HUDEP-2 (cell line): Measurements from ENCODE around the gene SERPINB6.
"Not testable (repeated sequence)": the region's sequence is repeated elsewhere in the genome, so short reads cannot be mapped to it uniquely, and the experiment has no call there.

ENCODE experiments used
- DNase-seq, 76 experiments: peaks; one replicate each; lab custom pipeline; 2025; ENCODE audit not compliant: unreplicated experiment in 76 of 76; lab: John Stamatoyannopoulos, UW

Gene SERPINB6

GRCh38 chr6:2971420-2972218 is at the start of gene SERPINB6:
Gene SERPINB6 (minus strand): TSS chr6:2971567. CDS start chr6:2959332, 12,235 bp downstream.
- DNase-seq = peak in 6 of 76 experiments; percentile 12 to 31 (median 21)

- DNase-seq = no peak
These were observed 48.5 kb upstream of the SERPINB6 start for GRCh38 chr6:3019749-3020320.

- no peak for DNase-seq
These were observed 47.7 kb upstream of the SERPINB6 start for GRCh38 chr6:3019065-3019464.

- DNase-seq = no peak
These were observed 45.9 kb upstream of the SERPINB6 start for GRCh38 chr6:3017304-3017703.

GRCh38 chr6:3016473-3017280 is 45.3 kb upstream of the SERPINB6 start:
- no peak for DNase-seq

- DNase-seq = no peak
These were observed 43.8 kb upstream of the SERPINB6 start for GRCh38 chr6:3015144-3015543.

- DNase-seq = no peak
These were observed 43.3 kb upstream of the SERPINB6 start for GRCh38 chr6:3014675-3015066.

GRCh38 chr6:3013901-3014674 is 42.7 kb upstream of the SERPINB6 start:
- DNase-seq = no peak

- peak in 2 of 76 experiments; percentile 5 to 6 for DNase-seq
These were observed 42.1 kb upstream of the SERPINB6 start for GRCh38 chr6:3013486-3013885.

GRCh38 chr6:3011592-3011991 is 40.2 kb upstream of the SERPINB6 start:
- no peak for DNase-seq

- no peak for DNase-seq
These were observed 39.8 kb upstream of the SERPINB6 start for GRCh38 chr6:3011158-3011557.

GRCh38 chr6:3009930-3010329 is 38.6 kb upstream of the SERPINB6 start:
- DNase-seq = no peak

GRCh38 chr6:3008712-3009265 is 37.4 kb upstream of the SERPINB6 start:
- DNase-seq = not testable (repeated sequence)

GRCh38 chr6:3007571-3007970 is 36.2 kb upstream of the SERPINB6 start:
- DNase-seq = no peak

- DNase-seq = no peak
These were observed 35.1 kb upstream of the SERPINB6 start for GRCh38 chr6:3006476-3006875.

GRCh38 chr6:3005874-3006273 is 34.5 kb upstream of the SERPINB6 start:
- DNase-seq = no peak

GRCh38 chr6:3005077-3005476 is 33.7 kb upstream of the SERPINB6 start:
- DNase-seq = no peak

- DNase-seq = not testable (repeated sequence)
These were observed 31.9 kb upstream of the SERPINB6 start for GRCh38 chr6:3003226-3003625.

GRCh38 chr6:3001773-3002293 is 30.5 kb upstream of the SERPINB6 start:
- DNase-seq = peak in 63 of 76 experiments; percentile 11 to 87 (median 66)

- no peak for DNase-seq
These were observed 29.9 kb upstream of the SERPINB6 start for GRCh38 chr6:3001146-3001772.
